Neuronal stem cell (in vitro differentiated cells): Measurements from ENCODE around the gene SGK1.

Experiments
- DNase-seq: peaks from one replicate; pipeline ENCODE4 v3.0.0-alpha.2; 2013; ENCODE audit warnings: low spot score
- H2AFZ ChIP-seq: one replicate; pipeline ENCODE4 v1.6.1; 2013; ENCODE audit warnings: mild to moderate bottlenecking, low read length, inconsistent platforms
- H2AK5ac ChIP-seq: 2 replicates; pipeline ENCODE4 v1.6.1; 2013; ENCODE audit warnings: low read depth, mild to moderate bottlenecking, inconsistent platforms, low read length, moderate library complexity, mixed read lengths
- H2BK120ac ChIP-seq: 2 replicates; pipeline ENCODE4 v1.6.1; 2013; ENCODE audit warnings: low read depth, mild to moderate bottlenecking, inconsistent platforms, low read length, moderate library complexity, mixed read lengths
- H2BK12ac ChIP-seq: one replicate; pipeline ENCODE4 v1.6.1; 2013; ENCODE audit warnings: low read length, inconsistent platforms
- H2BK15ac ChIP-seq: 2 replicates; pipeline ENCODE4 v1.6.1; 2013; ENCODE audit warnings: mild to moderate bottlenecking, low read length, inconsistent platforms, mixed read lengths
- H2BK5ac ChIP-seq: one replicate; pipeline ENCODE4 v1.6.1; 2013; ENCODE audit warnings: inconsistent platforms, mild to moderate bottlenecking, low read length, moderate library complexity
- H3K14ac ChIP-seq: one replicate; pipeline ENCODE4 v1.6.1; 2013; ENCODE audit warnings: low read length, inconsistent platforms
- H3K18ac ChIP-seq: 2 replicates; pipeline ENCODE4 v1.6.1; 2013; ENCODE audit warnings: low read length, inconsistent platforms
- H3K23ac ChIP-seq: 2 replicates; pipeline ENCODE4 v1.6.1; 2013; ENCODE audit warnings: low read depth, mild to moderate bottlenecking, mixed read lengths, low read length, inconsistent platforms; ENCODE audit not compliant: poor library complexity
- H3K27ac ChIP-seq: replicated peaks from 3 replicates; pipeline ENCODE4 v1.5.1; 2013; ENCODE audit warnings: low read length, inconsistent platforms
- H3K27me3 ChIP-seq, 3 experiments: 2 replicates each; pipeline ENCODE4 v1.6.1; 2013; ENCODE audit warnings: low read length in 3 of 3, mild to moderate bottlenecking in 2 of 3, inconsistent platforms in 1 of 3, low read depth in 1 of 3, mixed read lengths in 1 of 3, moderate library complexity in 1 of 3; ENCODE audit not compliant: control insufficient read depth in 3 of 3, insufficient read depth in 3 of 3
- H3K36me3 ChIP-seq, 2 donors: replicated peaks in 1 of 2; 2 replicates each; pipeline ENCODE4 v1.6.1; 2013; ENCODE audit warnings: low read length in 2 of 2; ENCODE audit not compliant: control insufficient read depth in 2 of 2, insufficient read depth in 2 of 2
- H3K4ac ChIP-seq: 2 replicates; pipeline ENCODE4 v1.6.1; 2013; ENCODE audit warnings: inconsistent platforms, mild to moderate bottlenecking, low read length, moderate library complexity
- H3K4me1 ChIP-seq, 2 donors: 1 replicate in 1 of 2; 2 replicates in 1 of 2; pipeline ENCODE4 v1.6.1; 2013; ENCODE audit warnings: low read length in 2 of 2, low read depth in 1 of 2; ENCODE audit not compliant: control insufficient read depth in 2 of 2, insufficient read depth in 1 of 2
- H3K4me2 ChIP-seq: one replicate; pipeline ENCODE4 v1.6.1; 2013; ENCODE audit warnings: mild to moderate bottlenecking, low read length, inconsistent platforms; ENCODE audit not compliant: insufficient read depth, poor library complexity, severe bottlenecking
- H3K4me3 ChIP-seq, 2 donors: 2 replicates each; pipeline ENCODE4 v1.5.1; 2013; ENCODE audit warnings: low read length in 2 of 2, mild to moderate bottlenecking in 2 of 2, inconsistent platforms in 1 of 2, moderate library complexity in 1 of 2
- H3K79me1 ChIP-seq: one replicate; pipeline ENCODE4 v1.6.1; 2013; ENCODE audit warnings: low read depth, mild to moderate bottlenecking, inconsistent platforms, low read length, moderate library complexity
- H3K9ac ChIP-seq: one replicate; pipeline ENCODE4 v1.6.1; 2013; ENCODE audit warnings: mild to moderate bottlenecking, low read depth, low read length, inconsistent platforms; ENCODE audit not compliant: poor library complexity
- H3K9me3 ChIP-seq, 2 donors: replicated peaks in 1 of 2; 2 replicates each; pipeline versions ENCODE3 to v1.6.1; 2013; ENCODE audit warnings: low read length in 2 of 2, mild to moderate bottlenecking in 2 of 2, inconsistent platforms in 1 of 2, low read depth in 1 of 2, mixed read lengths in 1 of 2, moderate library complexity in 1 of 2; ENCODE audit not compliant: control insufficient read depth in 2 of 2, insufficient read depth in 1 of 2
- H4K8ac ChIP-seq: one replicate; pipeline ENCODE4 v1.6.1; 2013; ENCODE audit warnings: low read depth, mild to moderate bottlenecking, inconsistent platforms, low read length, moderate library complexity
- H4K91ac ChIP-seq: one replicate; pipeline ENCODE4 v1.6.1; 2013; ENCODE audit warnings: low read length, low read depth, mild to moderate bottlenecking, inconsistent platforms; ENCODE audit not compliant: poor library complexity
- WGBS, 2 donors: extraction: QIAGEN DNeasy Blood & Tissue Kit; methylation state at CpG; one replicate each; pipeline ENCODE4 v1.1.7; 2013; ENCODE audit warnings: missing lambda C conversion rate in 2 of 2, mixed read lengths in 1 of 2; ENCODE audit not compliant: insufficient read length in 2 of 2, insufficient replicate concordance in 1 of 2; ENCODE audit errors: extremely low coverage in 2 of 2; 5-methylcytosine and 5-hydroxymethylcytosine counted together

SGK1 gene

DNA sequence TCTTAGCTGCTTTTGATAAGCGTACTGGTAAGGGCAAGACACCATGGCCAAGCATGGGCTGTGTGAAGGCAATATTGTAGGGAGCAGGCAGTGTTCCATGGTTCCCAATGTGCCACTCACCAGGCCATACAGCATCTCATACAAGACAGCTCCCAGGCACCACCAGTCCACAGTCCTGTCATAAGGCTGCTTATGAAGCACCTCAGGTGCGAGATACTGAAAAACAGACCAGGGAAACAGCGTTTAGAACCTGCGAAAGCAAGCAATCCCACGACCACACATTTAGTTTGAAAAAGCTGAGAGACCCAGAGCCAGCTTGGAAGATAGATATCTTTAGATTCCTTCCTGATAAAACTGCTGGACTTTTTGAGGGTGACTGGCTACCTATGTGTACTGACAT lies 146.4 kb downstream of the SGK1 start:
- no peak overlapping the region for H3K4ac ChIP-seq
- H4K8ac ChIP-seq = no peak overlapping the region
- H2BK5ac ChIP-seq = no peak overlapping the region
- no peak overlapping the region for H3K4me2 ChIP-seq
- no peak overlapping the region for H3K18ac ChIP-seq
- no peak overlapping the region for H2BK120ac ChIP-seq
- H2BK12ac ChIP-seq = no peak overlapping the region
- H3K79me1 ChIP-seq = no peaks in the 10 kb centered on the region
- H2BK15ac ChIP-seq = no peak overlapping the region
- no peak overlapping the region for H3K4me3 ChIP-seq
- no peak overlapping the region for H3K14ac ChIP-seq
- no peak overlapping the region for H2AK5ac ChIP-seq
- H4K91ac ChIP-seq = no peak overlapping the region
- H3K27ac ChIP-seq = no peak overlapping the region
- H2AFZ ChIP-seq = no peak overlapping the region
- DNase-seq = no peak
- peaks cover 0 to 9% (median 0%) of the 10 kb centered on the region in 3 experiments for H3K27me3 ChIP-seq
- H3K9ac ChIP-seq = no peak overlapping the region
- peak overlapping the region; percentile 87 for H3K23ac ChIP-seq
- H3K9me3 ChIP-seq = no peaks in the 10 kb centered on the region
- peaks cover 0 to 2% of the 10 kb centered on the region in 2 donors for H3K36me3 ChIP-seq
- no CpG with 5 or more reads among the region's 5 CpGs for WGBS, 2 donors
- H3K4me1 ChIP-seq = peaks cover 0 to 1% of the 10 kb centered on the region in 2 donors

DNA sequence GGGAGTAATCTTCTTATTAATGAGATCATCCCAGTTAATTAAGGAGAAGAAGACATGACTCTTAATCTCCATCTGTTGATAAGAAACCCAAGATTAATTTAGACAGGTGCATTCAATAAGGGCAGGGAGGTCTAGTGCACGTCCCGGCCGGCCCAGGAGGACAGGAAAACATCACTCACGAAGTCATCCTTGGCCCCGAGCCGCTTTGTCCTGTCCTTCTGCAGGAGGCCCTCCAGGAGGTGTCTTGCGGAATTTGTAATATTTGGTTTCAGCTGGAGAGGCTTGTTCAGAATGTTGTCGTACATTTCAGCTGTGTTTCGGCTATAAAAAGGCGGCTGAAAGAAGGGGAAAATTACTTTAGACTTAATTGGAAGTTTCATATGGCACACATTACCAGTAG lies 147.1 kb downstream of the SGK1 start:
- peaks cover 0 to 2% (median 0%) of the 10 kb centered on the region in 3 experiments for H3K27me3 ChIP-seq
- no peak overlapping the region for H2BK5ac ChIP-seq
- no peaks in the 10 kb centered on the region for H3K4me1 ChIP-seq
- no peak overlapping the region for H3K4me3 ChIP-seq
- no peak overlapping the region for H2BK120ac ChIP-seq
- no peak overlapping the region for H2BK12ac ChIP-seq
- H3K14ac ChIP-seq = no peak overlapping the region
- no peak overlapping the region for H3K27ac ChIP-seq
- no peak overlapping the region for H3K4me2 ChIP-seq
- no peak for DNase-seq
- H3K9ac ChIP-seq = no peak overlapping the region
- H3K23ac ChIP-seq = no peak overlapping the region
- no peak overlapping the region for H3K18ac ChIP-seq
- H3K4ac ChIP-seq = no peak overlapping the region
- no peaks in the 10 kb centered on the region for H3K79me1 ChIP-seq
- H2BK15ac ChIP-seq = no peak overlapping the region
- no peak overlapping the region for H2AFZ ChIP-seq
- H4K91ac ChIP-seq = no peak overlapping the region
- WGBS, 2 donors = no CpG with 5 or more reads among the region's 10 CpGs
- no peak overlapping the region for H4K8ac ChIP-seq
- H3K9me3 ChIP-seq = no peaks in the 10 kb centered on the region
- peaks cover 0 to 2% of the 10 kb centered on the region in 2 donors for H3K36me3 ChIP-seq
- no peak overlapping the region for H2AK5ac ChIP-seq

DNA sequence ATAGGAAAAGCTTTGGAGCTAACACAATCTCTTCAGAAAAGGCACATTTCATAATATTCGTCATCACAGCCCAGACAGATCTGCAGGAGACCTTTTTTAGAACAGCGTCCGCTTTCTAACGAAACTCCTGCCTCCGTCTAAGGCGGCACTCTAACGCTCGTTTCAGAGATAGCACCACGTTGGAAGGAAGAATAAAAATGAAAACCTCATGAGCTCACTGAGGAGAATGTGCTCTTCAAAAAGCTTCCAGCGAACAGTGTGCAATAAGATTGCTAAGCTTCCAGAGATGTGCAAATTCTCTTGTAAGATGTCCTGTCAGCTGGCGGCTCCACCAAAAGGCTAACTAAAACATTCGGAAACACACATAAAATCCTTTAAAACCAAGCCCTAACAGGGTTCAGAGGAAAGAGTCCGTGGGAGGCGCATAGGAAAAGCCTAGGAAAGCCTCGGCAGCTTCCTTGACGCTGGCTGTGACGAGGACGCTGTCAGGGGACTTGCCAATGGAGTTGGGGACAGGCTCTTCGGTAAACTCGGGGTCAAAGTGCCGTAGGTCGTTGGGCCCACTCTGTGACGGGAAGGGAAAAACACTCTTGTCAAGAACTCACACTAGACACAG lies 147.9 kb downstream of the SGK1 start:
- H4K8ac ChIP-seq = no peak overlapping the region
- no peak for DNase-seq
- no peak overlapping the region for H2BK15ac ChIP-seq
- no peaks in the 10 kb centered on the region for H3K4me1 ChIP-seq
- H3K27me3 ChIP-seq = no peaks in the 10 kb centered on the region
- no peak overlapping the region for H2BK12ac ChIP-seq
- H3K9me3 ChIP-seq = no peaks in the 10 kb centered on the region
- H3K23ac ChIP-seq = no peak overlapping the region
- H3K9ac ChIP-seq = no peak overlapping the region
- no peak overlapping the region for H2BK120ac ChIP-seq
- peaks cover 0 to 2% of the 10 kb centered on the region in 2 donors for H3K36me3 ChIP-seq
- H3K18ac ChIP-seq = no peak overlapping the region
- no peak overlapping the region for H3K4me2 ChIP-seq
- H3K4ac ChIP-seq = no peak overlapping the region
- H3K27ac ChIP-seq = no peak overlapping the region
- WGBS, 2 donors = no CpG with 5 or more reads among the region's 23 CpGs
- H4K91ac ChIP-seq = no peak overlapping the region
- no peak overlapping the region for H3K4me3 ChIP-seq
- H2AK5ac ChIP-seq = no peak overlapping the region
- no peaks in the 10 kb centered on the region for H3K79me1 ChIP-seq
- H2BK5ac ChIP-seq = no peak overlapping the region
- H3K14ac ChIP-seq = no peak overlapping the region
- H2AFZ ChIP-seq = no peak overlapping the region

DNA sequence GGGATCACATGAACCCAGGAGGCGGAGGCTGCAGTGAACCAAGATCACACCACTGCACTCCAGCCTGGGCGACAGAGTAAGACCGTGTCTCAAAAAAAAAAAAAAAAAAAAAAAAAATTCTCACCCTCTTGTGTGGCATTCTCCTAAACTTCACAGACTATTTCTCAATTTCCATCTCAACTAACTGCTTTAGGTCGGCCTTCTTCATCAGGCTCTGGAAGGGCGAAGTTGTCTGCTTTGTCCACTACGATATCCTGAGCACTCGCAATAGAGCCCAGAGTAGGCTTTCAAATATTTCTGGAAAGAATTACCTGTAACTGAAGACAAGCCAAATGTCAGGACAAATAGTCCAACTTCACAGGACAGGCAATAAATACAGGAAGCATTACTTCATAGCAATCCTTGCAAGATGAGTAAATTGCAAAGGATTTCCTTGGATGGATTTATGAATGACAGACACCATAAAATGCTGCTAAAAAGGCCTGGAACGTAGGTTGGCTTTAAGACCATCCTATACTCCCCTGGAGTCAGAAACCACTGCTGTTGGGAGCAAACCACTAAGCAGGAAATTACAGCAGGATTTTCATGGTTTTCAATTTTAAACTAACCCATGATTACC lies 149.2 kb downstream of the SGK1 start:
- no peak overlapping the region for H3K18ac ChIP-seq
- no peak overlapping the region for H3K9ac ChIP-seq
- H2AFZ ChIP-seq = no peak overlapping the region
- H2BK12ac ChIP-seq = no peak overlapping the region
- no peak overlapping the region for H2BK5ac ChIP-seq
- H3K4ac ChIP-seq = no peak overlapping the region
- H3K27ac ChIP-seq = no peak overlapping the region
- WGBS, 2 donors = no CpG with 5 or more reads among the region's 8 CpGs
- no peaks in the 10 kb centered on the region for H3K4me1 ChIP-seq
- no peak overlapping the region for H2BK15ac ChIP-seq
- no peak for DNase-seq
- H2AK5ac ChIP-seq = no peak overlapping the region
- no peaks in the 10 kb centered on the region for H3K27me3 ChIP-seq
- H3K23ac ChIP-seq = no peak overlapping the region
- peaks cover 0 to 2% of the 10 kb centered on the region in 2 donors for H3K36me3 ChIP-seq
- no peak overlapping the region for H3K4me2 ChIP-seq
- no peaks in the 10 kb centered on the region for H3K9me3 ChIP-seq
- no peak overlapping the region for H4K8ac ChIP-seq
- H3K4me3 ChIP-seq = no peak overlapping the region
- H2BK120ac ChIP-seq = no peak overlapping the region
- no peak overlapping the region for H4K91ac ChIP-seq
- no peaks in the 10 kb centered on the region for H3K79me1 ChIP-seq
- H3K14ac ChIP-seq = no peak overlapping the region
